ENCODE measurements around the gene KCNK15. TPM values are rescaled to one million over a fixed set of nuclear protein-coding genes. Genes with fewer than 3 reads are reported as not detected.

Gene KCNK15
- total and polyA plus RNA-seq, 2 donors (not counting 1 experiment from before 2014, with no cell fraction given): 0.17 TPM; not detected in 1

Other genes with a start within 250 kb of the KCNK15 start
- 51.6 and 56.7 TPM in 2 replicates for gene SERINC3, start 223.8 kb upstream of the KCNK15 start, total RNA-seq
- gene SERINC3, start 223.8 kb upstream of the KCNK15 start, polyA plus RNA-seq: 27.3 and 31.4 TPM in 2 replicates
- 117 and 128 TPM in 2 replicates for gene PKIG, start 163.3 kb upstream of the KCNK15 start, total RNA-seq
- gene PKIG, start 163.3 kb upstream of the KCNK15 start, polyA plus RNA-seq: 161 and 168 TPM in 2 replicates
- gene ADA, start 94.2 kb upstream of the KCNK15 start, total RNA-seq: 34.2 and 34.3 TPM in 2 replicates
- 10.0 and 13.0 TPM in 2 replicates for gene ADA, start 94.2 kb upstream of the KCNK15 start, polyA plus RNA-seq
- gene CCN5, start 30.5 kb upstream of the KCNK15 start, total RNA-seq: not detected in 2 replicates
- not detected in 2 replicates for gene CCN5, start 30.5 kb upstream of the KCNK15 start, polyA plus RNA-seq
- not detected in 2 replicates for gene RIMS4, start 64.7 kb downstream of the KCNK15 start, total RNA-seq
- not detected in 2 replicates for gene RIMS4, start 64.7 kb downstream of the KCNK15 start, polyA plus RNA-seq
- 200 and 205 TPM in 2 replicates for gene YWHAB, start 139.8 kb downstream of the KCNK15 start, total RNA-seq
- 80.3 and 99.9 TPM in 2 replicates for gene YWHAB, start 139.8 kb downstream of the KCNK15 start, polyA plus RNA-seq
- 100 and 105 TPM in 2 replicates for gene PABPC1L, start 164.2 kb downstream of the KCNK15 start, total RNA-seq
- gene PABPC1L, start 164.2 kb downstream of the KCNK15 start, polyA plus RNA-seq: 295 and 323 TPM in 2 replicates
- gene TOMM34, start 214.5 kb downstream of the KCNK15 start, total RNA-seq: 21.8 and 21.9 TPM in 2 replicates
- gene TOMM34, start 214.5 kb downstream of the KCNK15 start, polyA plus RNA-seq: 17.5 and 19.1 TPM in 2 replicates
- 323 and 324 TPM in 2 replicates for gene STK4, start 220.6 kb downstream of the KCNK15 start, total RNA-seq
- gene STK4, start 220.6 kb downstream of the KCNK15 start, polyA plus RNA-seq: 38.9 and 66.0 TPM in 2 replicates